GM04504 (cell line): ENCODE measurements around the gene RAB11FIP4.
"Not testable (repeated sequence)": the region's sequence is repeated elsewhere in the genome, so short reads cannot be mapped to it uniquely, and the experiment has no call there.

Experiments used
- DNase-seq: peaks from one replicate; pipeline ENCODE4 v3.0.0-alpha.2; 2012; ENCODE audit warnings: low read depth

The RAB11FIP4 gene

GRCh38 chr17:31433091-31433790 is 41.8 kb downstream of the RAB11FIP4 start:
- no peak for DNase-seq

GRCh38 chr17:31433811-31434726 is 42.6 kb downstream of the RAB11FIP4 start:
- no peak for DNase-seq

GRCh38 chr17:31434727-31435050 is 43.2 kb downstream of the RAB11FIP4 start:
- no peak for DNase-seq

- DNase-seq = no peak
These were observed 44.1 kb downstream of the RAB11FIP4 start for GRCh38 chr17:31435581-31435980.

- no peak for DNase-seq
These were observed 46.4 kb downstream of the RAB11FIP4 start for GRCh38 chr17:31437720-31438400.

GRCh38 chr17:31439716-31440115 is 48.2 kb downstream of the RAB11FIP4 start:
- no peak for DNase-seq

- DNase-seq = no peak
These were observed 50.8 kb downstream of the RAB11FIP4 start for GRCh38 chr17:31442276-31442675.

- not testable (repeated sequence) for DNase-seq
These were observed 51.4 kb downstream of the RAB11FIP4 start for GRCh38 chr17:31442856-31443255.

GRCh38 chr17:31443386-31443785 is 51.9 kb downstream of the RAB11FIP4 start:
- DNase-seq = no peak

GRCh38 chr17:31444026-31444425 is 52.6 kb downstream of the RAB11FIP4 start:
- no peak for DNase-seq

GRCh38 chr17:31446195-31446967 is 54.9 kb downstream of the RAB11FIP4 start:
- no peak for DNase-seq

- peak; percentile 10 for DNase-seq
These were observed 57.1 kb downstream of the RAB11FIP4 start for GRCh38 chr17:31448467-31449077.

- DNase-seq = no peak
These were observed 57.6 kb downstream of the RAB11FIP4 start for GRCh38 chr17:31449111-31449510.

- no peak for DNase-seq
These were observed 58.3 kb downstream of the RAB11FIP4 start for GRCh38 chr17:31449746-31450145.

GRCh38 chr17:31452101-31452500 is 60.6 kb downstream of the RAB11FIP4 start:
- no peak for DNase-seq

- DNase-seq = no peak
These were observed 61.2 kb downstream of the RAB11FIP4 start for GRCh38 chr17:31452561-31453110.

GRCh38 chr17:31453896-31454295 is 62.4 kb downstream of the RAB11FIP4 start:
- no peak for DNase-seq

GRCh38 chr17:31456814-31457213 is 65.3 kb downstream of the RAB11FIP4 start:
- DNase-seq = no peak

GRCh38 chr17:31457391-31458234 is 66.1 kb downstream of the RAB11FIP4 start:
- DNase-seq = no peak

GRCh38 chr17:31458829-31459228 is 67.4 kb downstream of the RAB11FIP4 start:
- no peak for DNase-seq
